Smooth muscle cell (in vitro differentiated cells): Measurements from ENCODE around the gene SLC12A3. TPM values are rescaled to one million over a fixed set of nuclear protein-coding genes. Genes with fewer than 3 reads are reported as not detected.

Experiments used
- DNase-seq: peaks from one replicate; lab custom pipeline; 2025; ENCODE audit not compliant: unreplicated experiment; lab: John Stamatoyannopoulos, UW
- H2AFZ ChIP-seq: fragments of 200-600 bp; sonication (generic); 2 replicates; pipeline ENCODE4 v1.6.0; 2016; ENCODE audit warnings: antibody characterized with exemption, low read depth, mild to moderate bottlenecking
- H3F3A ChIP-seq: fragments of 200-600 bp; sonication (generic); 2 replicates; pipeline ENCODE4 v1.6.0; 2017; ENCODE audit warnings: antibody characterized with exemption, low read depth
- H3K27ac ChIP-seq: fragments of 200-600 bp; sonication (generic); 2 replicates; pipeline ENCODE4 v1.5.1; 2016; ENCODE audit warnings: low read depth, mild to moderate bottlenecking
- H3K27me3 ChIP-seq: fragments of 200-600 bp; sonication (generic); 2 replicates; pipeline ENCODE4 v1.6.1; 2016; ENCODE audit warnings: low read depth, mild to moderate bottlenecking
- H3K36me3 ChIP-seq: fragments of 200-600 bp; sonication (generic); 2 replicates; pipeline ENCODE4 v1.5.1; 2016; ENCODE audit warnings: low read depth
- H3K4me1 ChIP-seq: fragments of 200-600 bp; sonication (generic); 2 replicates; pipeline ENCODE4 v1.5.1; 2016; ENCODE audit warnings: low read depth
- H3K4me2 ChIP-seq: fragments of 200-600 bp; sonication (generic); 2 replicates; pipeline ENCODE4 v1.6.0; 2016; ENCODE audit warnings: mild to moderate bottlenecking
- H3K4me3 ChIP-seq: fragments of 200-600 bp; sonication (generic); 2 replicates; pipeline ENCODE4 v1.5.1; 2016; ENCODE audit warnings: mild to moderate bottlenecking
- H3K79me2 ChIP-seq: fragments of 200-600 bp; sonication (generic); 2 replicates; pipeline ENCODE4 v1.6.0; 2016; ENCODE audit warnings: low read depth, mild to moderate bottlenecking
- H3K9ac ChIP-seq: fragments of 200-600 bp; sonication (generic); 2 replicates; pipeline ENCODE4 v1.6.0; 2016; ENCODE audit warnings: low read depth
- H3K9me3 ChIP-seq: fragments of 200-600 bp; sonication (generic); replicated peaks from 2 replicates; pipeline ENCODE4 v1.5.1; 2016; ENCODE audit warnings: low read depth
- H4K20me1 ChIP-seq: fragments of 200-600 bp; sonication (generic); 2 replicates; pipeline ENCODE4 v1.6.0; 2016; ENCODE audit warnings: low read depth
- CTCF ChIP-seq: fragments of 200-600 bp; sonication (generic); IDR thresholded peaks from 2 replicates; pipeline ENCODE4 v1.5.1; 2017; ENCODE audit warnings: borderline replicate concordance, mild to moderate bottlenecking, antibody characterized with exemption; ENCODE audit not compliant: insufficient read depth, poor library complexity, severe bottlenecking
- WGBS: methylation state at CpG from one replicate; pipeline ENCODE4 v1.1.7; 2016; ENCODE audit warnings: low lambda C conversion rate; 5-methylcytosine and 5-hydroxymethylcytosine counted together
- polyA plus RNA-seq: library from polyadenylated mRNA; unstranded; fragments of >200 nt; fragmentation: Nextera tagmentation; extraction: Ambion mirVana; gene quantifications from 2 replicates; pipeline ENCODE4 v1.2.1, GENCODE V29; 2016
- total RNA-seq: library from RNA; depleted of rRNA; stranded (reverse); fragments of >200 nt; gene quantifications from 2 replicates; pipeline ENCODE4 v1.2.3, GENCODE V29; 2014

SLC12A3 gene
- total and polyA plus RNA-seq, 2 experiments from 2014 or later: not detected

DNA sequence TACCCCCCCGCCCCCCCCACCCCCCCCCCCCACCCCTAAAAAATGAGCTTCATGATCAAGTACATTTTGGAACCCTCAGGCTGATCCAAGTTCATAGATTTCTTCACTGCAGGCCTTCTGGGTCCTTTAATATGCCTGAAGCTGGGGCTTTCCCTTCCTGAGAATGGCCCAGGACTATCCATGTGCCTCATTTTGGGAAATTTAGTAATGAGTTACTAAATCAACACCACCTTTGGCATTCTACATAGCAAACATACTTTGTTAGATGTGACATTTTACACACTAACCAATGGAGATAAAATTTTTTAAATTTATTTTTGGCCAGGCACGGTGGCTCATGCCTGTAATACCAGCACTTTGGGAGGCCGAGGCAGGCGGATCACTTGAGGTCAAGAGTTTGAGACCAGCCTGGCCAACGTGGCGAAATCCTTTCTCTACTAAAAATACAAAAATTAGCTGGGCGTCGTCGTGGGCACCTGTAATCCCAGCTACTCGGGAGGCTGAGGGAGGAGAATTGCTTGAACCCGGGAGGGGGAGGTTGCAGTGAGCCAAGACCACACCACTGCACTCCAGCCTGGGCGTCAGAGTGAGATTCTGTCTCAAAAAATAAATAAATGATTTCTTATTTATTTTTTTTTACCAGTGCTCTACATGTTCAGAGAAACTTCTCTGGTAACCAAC is 81.0 kb downstream of the SLC12A3 start:
- Histone ChIP-seq H3K9me3 (no peaks in the 10 kb centered on the region), H3K27me3 (no peaks in the 10 kb centered on the region), H3K4me3 (no peak overlapping the region), H3K4me2 (no peak overlapping the region), H2AFZ (no peak overlapping the region), H4K20me1 (peaks cover 30% of the 10 kb centered on the region), H3K36me3 (peaks cover 20% of the 10 kb centered on the region), H3K9ac (no peak overlapping the region), H3K79me2 (no peaks in the 10 kb centered on the region), H3K4me1 (no peaks in the 10 kb centered on the region), H3F3A (peaks cover 45% of the 10 kb centered on the region), H3K27ac (no peak overlapping the region)
- DNase-seq: no peak
- TF ChIP-seq CTCF: no peak
- WGBS: 89% methylated on average over 12 of the region's 12 CpGs

GRCh38 chr16:56946767-56947603 is 82.0 kb downstream of the SLC12A3 start:
- 94% methylated on average over 10 of the region's 10 CpGs for WGBS
- no peak overlapping the region for H3K9ac ChIP-seq
- no peak overlapping the region for H3K4me3 ChIP-seq
- no peak for DNase-seq
- no peak overlapping the region for H3K27ac ChIP-seq
- H2AFZ ChIP-seq: no peak overlapping the region
- H3F3A ChIP-seq: peaks cover 41% of the 10 kb centered on the region
- peaks cover 20% of the 10 kb centered on the region for H4K20me1 ChIP-seq
- no peaks in the 10 kb centered on the region for H3K27me3 ChIP-seq
- H3K79me2 ChIP-seq: no peaks in the 10 kb centered on the region
- H3K36me3 ChIP-seq: peaks cover 20% of the 10 kb centered on the region
- H3K4me1 ChIP-seq: no peaks in the 10 kb centered on the region
- no peak for TF ChIP-seq CTCF
- H3K9me3 ChIP-seq: no peaks in the 10 kb centered on the region
- H3K4me2 ChIP-seq: no peak overlapping the region

GRCh38 chr16:56947604-56947995 is 82.6 kb downstream of the SLC12A3 start:
- Histone ChIP-seq H3K4me1 (no peaks in the 10 kb centered on the region), H3F3A (peaks cover 38% of the 10 kb centered on the region), H3K9ac (no peak overlapping the region), H3K27ac (no peak overlapping the region), H3K4me2 (no peak overlapping the region), H2AFZ (no peak overlapping the region), H4K20me1 (peaks cover 15% of the 10 kb centered on the region), H3K27me3 (no peaks in the 10 kb centered on the region), H3K9me3 (no peaks in the 10 kb centered on the region), H3K4me3 (no peak overlapping the region), H3K36me3 (peaks cover 17% of the 10 kb centered on the region), H3K79me2 (no peaks in the 10 kb centered on the region)
- no peak for TF ChIP-seq CTCF
- 79% methylated on average over 2 of the region's 2 CpGs for WGBS
- no peak for DNase-seq
